Measurements from ENCODE around the gene RCSD1.
A peak's percentile ranks its signal among the peaks of the same experiment; 100 is the strongest.

Gene RCSD1

GRCh38 chr1:167625040-167625823 is 4.8 kb upstream of the RCSD1 start:
- peaks cover 86 to 96% (median 93%) of the 10 kb centered on the region in 10 experiments for H3K4me1 ChIP-seq
- H3K4me2 ChIP-seq: peak overlapping the region; percentile 18 to 90 (median 59); a peak in 19 of 22 replicates

GRCh38 chr1:167627615-167627864 is 2.5 kb upstream of the RCSD1 start:
- Histone ChIP-seq H3K4me3 (peak overlapping the region in 9 of 10 experiments; percentile 5 to 98 (median 92); a peak in 16 of 20 replicates), H3K9me3 (replicated peaks in 1 of 11) (peaks cover 0 to 4% (median 0%) of the 10 kb centered on the region in 11 experiments; a peak in 1 of 22 replicates), H3K36me3 (peaks cover 0 to 18% (median 14%) of the 10 kb centered on the region in 11 experiments; a peak in 15 of 22 replicates), H3K27me3 (no peaks in the 10 kb centered on the region), H3K27ac (peak overlapping the region; percentile 96 to 100 (median 100)), H3K9ac (peak overlapping the region; percentile 97 to 100 (median 100); a peak in 21 of 22 replicates), H3K4me1 (peaks cover 65 to 83% (median 74%) of the 10 kb centered on the region in 10 experiments), H3K4me2 (peak overlapping the region; percentile 83 to 98 (median 95)), H4K20me1 (peaks cover 0 to 8% (median 0%) of the 10 kb centered on the region in 11 experiments; a peak in 5 of 22 replicates)
- TF ChIP-seq Cebpa-rat (IDR thresholded peaks at IDR 0.05): no peak

More at GRCh38 chr1:167625040-167625823, 4.8 kb upstream of the RCSD1 start:
- H3K27me3 ChIP-seq: no peaks in the 10 kb centered on the region
- peak overlapping the region in 2 of 11 experiments; percentile 1 to 14; a peak in 4 of 22 replicates for H3K9ac ChIP-seq
- peaks cover 0 to 4% (median 0%) of the 10 kb centered on the region in 11 experiments; a peak in 1 of 22 replicates for H3K9me3 ChIP-seq (replicated peaks in 1 of 11)
- no peak overlapping the region for H3K4me3 ChIP-seq
- H3K27ac ChIP-seq: peak overlapping the region in 9 of 11 experiments; percentile 15 to 100 (median 98); a peak in 16 of 22 replicates
- no peaks in the 10 kb centered on the region for H4K20me1 ChIP-seq
- H3K36me3 ChIP-seq: no peaks in the 10 kb centered on the region
- TF ChIP-seq Cebpa-rat (IDR thresholded peaks at IDR 0.05): no peak

- H3K4me3 ChIP-seq: peak overlapping the region; percentile 19 to 98 (median 92); a peak in 18 of 20 replicates
Measured at GRCh38 chr1:167627865-167628641, 2.0 kb upstream of the RCSD1 start.

GRCh38 chr1:167628741-167629515 is 1.1 kb upstream of the RCSD1 start:
- H3K4me2 ChIP-seq: peak overlapping the region; percentile 83 to 98 (median 95)
- peak overlapping the region; percentile 97 to 100 (median 100) for H3K9ac ChIP-seq
- TF ChIP-seq Cebpa-rat (IDR thresholded peaks at IDR 0.05): no peak
- H3K9me3 ChIP-seq (replicated peaks in 1 of 11): peaks cover 0 to 4% (median 0%) of the 10 kb centered on the region in 11 experiments; a peak in 1 of 22 replicates
- H3K27ac ChIP-seq: peak overlapping the region; percentile 96 to 100 (median 100)
- H4K20me1 ChIP-seq: peaks cover 5 to 20% (median 10%) of the 10 kb centered on the region in 11 experiments; a peak in 18 of 22 replicates
- no peaks in the 10 kb centered on the region for H3K27me3 ChIP-seq
- peak overlapping the region; percentile 86 to 98 (median 92) for H3K4me3 ChIP-seq
- peaks cover 65 to 83% (median 74%) of the 10 kb centered on the region in 10 experiments for H3K4me1 ChIP-seq
- peaks cover 9 to 32% (median 27%) of the 10 kb centered on the region in 11 experiments for H3K36me3 ChIP-seq

More at GRCh38 chr1:167627865-167628641, 2.0 kb upstream of the RCSD1 start:
- Histone ChIP-seq H3K4me1 (peaks cover 65 to 83% (median 74%) of the 10 kb centered on the region in 10 experiments), H4K20me1 (peaks cover 0 to 12% (median under 1%) of the 10 kb centered on the region in 11 experiments; a peak in 11 of 22 replicates), H3K27ac (peak overlapping the region; percentile 96 to 100 (median 100)), H3K36me3 (peaks cover under 1 to 24% (median 18%) of the 10 kb centered on the region in 11 experiments; a peak in 19 of 22 replicates), H3K9me3 (replicated peaks in 1 of 11) (peaks cover 0 to 4% (median 0%) of the 10 kb centered on the region in 11 experiments; a peak in 1 of 22 replicates), H3K27me3 (no peaks in the 10 kb centered on the region), H3K4me2 (peak overlapping the region; percentile 83 to 98 (median 95)), H3K9ac (peak overlapping the region; percentile 97 to 100 (median 100); a peak in 21 of 22 replicates)
- TF ChIP-seq Cebpa-rat (IDR thresholded peaks at IDR 0.05): no peak

GRCh38 chr1:167630568-167631385 is 745 bp downstream of the RCSD1 start:
- peak overlapping the region; percentile 96 to 100 (median 100) for H3K27ac ChIP-seq
- peaks cover 66 to 86% (median 75%) of the 10 kb centered on the region in 10 experiments for H3K4me1 ChIP-seq

GRCh38 chr1:167631386-167631935 is 1.4 kb downstream of the RCSD1 start:
- peak overlapping the region; percentile 86 to 98 (median 92) for H3K4me3 ChIP-seq
- H3K27ac ChIP-seq: peak overlapping the region; percentile 96 to 100 (median 100)
- H3K9ac ChIP-seq: peak overlapping the region; percentile 97 to 100 (median 100)
- peaks cover 33 to 58% (median 52%) of the 10 kb centered on the region in 11 experiments for H3K36me3 ChIP-seq
- peak overlapping the region; percentile 94 to 99 (median 97) for H3K4me2 ChIP-seq
- peaks cover 67 to 88% (median 76%) of the 10 kb centered on the region in 10 experiments for H3K4me1 ChIP-seq
- no peaks in the 10 kb centered on the region for H3K9me3 ChIP-seq (replicated peaks in 1 of 11)
- peaks cover 25 to 44% (median 33%) of the 10 kb centered on the region in 11 experiments; a peak in 21 of 22 replicates for H4K20me1 ChIP-seq
- TF ChIP-seq Cebpa-rat (IDR thresholded peaks at IDR 0.05): no peak
- H3K27me3 ChIP-seq: no peaks in the 10 kb centered on the region

More at GRCh38 chr1:167630568-167631385, 745 bp downstream of the RCSD1 start:
- Histone ChIP-seq H3K4me3 (peak overlapping the region; percentile 86 to 98 (median 92)), H3K27me3 (no peaks in the 10 kb centered on the region), H3K9ac (peak overlapping the region; percentile 97 to 100 (median 100)), H3K4me2 (peak overlapping the region; percentile 94 to 99 (median 97)), H4K20me1 (peaks cover 18 to 37% (median 27%) of the 10 kb centered on the region in 11 experiments; a peak in 21 of 22 replicates), H3K9me3 (replicated peaks in 1 of 11) (no peaks in the 10 kb centered on the region), H3K36me3 (peaks cover 26 to 51% (median 46%) of the 10 kb centered on the region in 11 experiments)
- TF ChIP-seq Cebpa-rat (IDR thresholded peaks at IDR 0.05): no peak
